Liver (tissue), 9 donors: ENCODE data around the gene MCUR1. TPM values are rescaled to one million over a fixed set of nuclear protein-coding genes. Genes with fewer than 3 reads are reported as not detected.
A peak's percentile ranks its signal among the peaks of the same experiment; 100 is the strongest.

ENCODE experiments used
- DNase-seq: peaks from one replicate; pipeline ENCODE4 v3.0.0-alpha.2; 2017; ENCODE audit warnings: low spot score
- H3K27ac ChIP-seq, 2 donors: one replicate each; pipeline ENCODE4 v1.7.0; 2013; ENCODE audit warnings: inconsistent platforms in 2 of 2, low read length in 2 of 2, control low read depth in 1 of 2, low read depth in 1 of 2, mild to moderate bottlenecking in 1 of 2
- H3K27me3 ChIP-seq, 4 donors: one replicate each; pipeline versions ENCODE4 v1.6.1 to v1.7.0; 2013; ENCODE audit warnings: low read length in 3 of 4, inconsistent platforms in 1 of 4, mild to moderate bottlenecking in 1 of 4, moderate library complexity in 1 of 4; ENCODE audit not compliant: control insufficient read depth in 4 of 4, insufficient read depth in 4 of 4
- H3K36me3 ChIP-seq, 4 donors: one replicate each; pipeline versions ENCODE4 v1.6.1 to v1.7.0; 2013; ENCODE audit warnings: low read length in 3 of 4, mild to moderate bottlenecking in 3 of 4, low read depth in 1 of 4, moderate library complexity in 1 of 4; ENCODE audit not compliant: control insufficient read depth in 4 of 4, insufficient read depth in 3 of 4
- H3K4me1 ChIP-seq, 4 donors: one replicate each; pipeline versions ENCODE4 v1.6.1 to v1.7.0; 2013; ENCODE audit warnings: low read length in 3 of 4, mild to moderate bottlenecking in 3 of 4, moderate library complexity in 1 of 4; ENCODE audit not compliant: control insufficient read depth in 4 of 4, insufficient read depth in 4 of 4
- H3K4me3 ChIP-seq, 3 donors: one replicate each; pipeline versions ENCODE4 v1.6.1 to v1.7.0; 2013; ENCODE audit warnings: low read length in 3 of 3, control low read depth in 1 of 3, low read depth in 1 of 3, mild to moderate bottlenecking in 1 of 3
- H3K9ac ChIP-seq, 2 donors: one replicate each; pipeline ENCODE4 v1.7.0; 2013; ENCODE audit warnings: low read length in 2 of 2, mild to moderate bottlenecking in 2 of 2, moderate library complexity in 2 of 2, control low read depth in 1 of 2, low read depth in 1 of 2
- H3K9me3 ChIP-seq, 4 donors: one replicate each; pipeline versions ENCODE4 v1.6.1 to v1.7.0; 2013; ENCODE audit warnings: low read length in 3 of 4; ENCODE audit not compliant: control insufficient read depth in 4 of 4
- ATF3 ChIP-seq: IDR thresholded peaks from 2 replicates; pipeline ENCODE4 v1.6.1; 2016; ENCODE audit warnings: antibody characterized with exemption
- CTCF ChIP-seq: fragments of 150-350 bp; IDR thresholded peaks from 2 replicates; pipeline ENCODE4 v1.5.1; 2017; ENCODE audit warnings: improper control_type of control experiment, low read depth, low read length; ENCODE audit not compliant: missing input control
- EGR1 ChIP-seq, 2 donors: IDR thresholded peaks; 2 replicates each; pipeline ENCODE4 v1.6.1; 2016 to 2018; ENCODE audit warnings: antibody characterized with exemption in 2 of 2, low read depth in 2 of 2
- FOXA1 ChIP-seq: IDR thresholded peaks from 2 replicates; pipeline ENCODE4 v1.6.1; 2016; ENCODE audit warnings: antibody characterized with exemption
- FOXA2 ChIP-seq: IDR thresholded peaks from 2 replicates; pipeline ENCODE4 v1.6.1; 2016; ENCODE audit warnings: antibody characterized with exemption
- GABPA ChIP-seq, 2 donors: IDR thresholded peaks in 1 of 2; conservative IDR thresholded peaks in 1 of 2; 2 replicates each; pipeline ENCODE4 v1.6.1; 2016; ENCODE audit warnings: antibody characterized with exemption in 2 of 2, mild to moderate bottlenecking in 1 of 2, moderate library complexity in 1 of 2
- HNF4A ChIP-seq, 2 donors: conservative IDR thresholded peaks; 2 replicates each; pipeline ENCODE4 v1.6.1; 2016; ENCODE audit warnings: antibody characterized with exemption in 2 of 2, mild to moderate bottlenecking in 2 of 2
- HNF4G ChIP-seq: IDR thresholded peaks from 2 replicates; pipeline ENCODE4 v1.6.1; 2016; ENCODE audit warnings: antibody characterized with exemption
- JUND ChIP-seq, 2 donors: IDR thresholded peaks; 2 replicates each; pipeline ENCODE4 v1.6.1; 2016; ENCODE audit warnings: antibody characterized with exemption in 2 of 2
- MAX ChIP-seq: IDR thresholded peaks from 2 replicates; pipeline ENCODE4 v1.6.1; 2016; ENCODE audit warnings: antibody characterized with exemption
- NR2F2 ChIP-seq: IDR thresholded peaks from 2 replicates; pipeline ENCODE4 v1.6.1; 2016; ENCODE audit warnings: antibody characterized with exemption
- RAD21 ChIP-seq, 2 donors: IDR thresholded peaks; 2 replicates each; pipeline ENCODE4 v1.6.1; 2016; ENCODE audit warnings: antibody characterized with exemption in 2 of 2, mild to moderate bottlenecking in 2 of 2
- REST ChIP-seq: IDR thresholded peaks from 2 replicates; pipeline ENCODE4 v1.6.1; 2016; ENCODE audit warnings: antibody characterized with exemption, mild to moderate bottlenecking
- SP1 ChIP-seq: IDR thresholded peaks from 2 replicates; pipeline ENCODE4 v1.6.1; 2018; ENCODE audit warnings: antibody characterized with exemption, mild to moderate bottlenecking
- TAF1 ChIP-seq: conservative IDR thresholded peaks from 2 replicates; pipeline ENCODE4 v1.6.1; 2016; ENCODE audit warnings: antibody characterized with exemption, mild to moderate bottlenecking
- YY1 ChIP-seq: IDR thresholded peaks from 2 replicates; pipeline ENCODE4 v1.6.1; 2016; ENCODE audit warnings: antibody characterized with exemption, mild to moderate bottlenecking
- WGBS: extraction: QIAGEN DNeasy Blood & Tissue Kit; methylation state at CpG from one replicate; pipeline ENCODE4 v1.1.7; 2013; 5-methylcytosine and 5-hydroxymethylcytosine counted together
- polyA plus RNA-seq, 2 donors: library from polyadenylated mRNA; stranded (reverse) in 1 of 2; unstranded in 1 of 2; fragments of 200-250 nt in 1 of 2; fragments of >200 nt in 1 of 2; fragmentation: Nextera tagmentation in 1 of 2; extraction: Ambion mirVana in 1 of 2; gene quantifications; one replicate each; pipeline versions ENCODE4 v1.2.1 to v1.2.3, GENCODE V29; 2013 to 2015
- total RNA-seq, 2 donors: library from RNA; depleted of rRNA; stranded (reverse); fragments of >200 nt; gene quantifications; one replicate each; pipeline ENCODE4 v1.2.3, GENCODE V29; 2014
- donor health status: healthy.
- donor health status: healthy.
- donor health status: healthy.
- donor health status: healthy.
- donor health status: healthy.

The MCUR1 gene
- total and polyA plus RNA-seq, 4 donors = 7.3 to 17.3 (median 7.4) TPM

GRCh38 chr6:13795041-13795750, 19.2 kb downstream of the MCUR1 start:
- H3K36me3 ChIP-seq = peaks cover 0 to 25% (median 9%) of the 10 kb centered on the region in 4 donors
- H3K9ac ChIP-seq = no peak overlapping the region
- 47% methylated on average over 8 of the region's 8 CpGs for WGBS
- no peaks in the 10 kb centered on the region for H3K4me1 ChIP-seq
- no peak overlapping the region for H3K27ac ChIP-seq
- H3K9me3 ChIP-seq = no peaks in the 10 kb centered on the region
- TF ChIP-seq CTCF = peak; percentile 93
- no peak for TF ChIP-seq HNF4A (conservative IDR thresholded peaks at IDR 0.05)
- peak; percentile 91 to 92 for TF ChIP-seq RAD21 (IDR thresholded peaks at IDR 0.05)
- no peaks in the 10 kb centered on the region for H3K27me3 ChIP-seq
- DNase-seq = peak; percentile 83
- no peak overlapping the region for H3K4me3 ChIP-seq

- H3K4me3 ChIP-seq = no peak overlapping the region
- H3K4me1 ChIP-seq = no peaks in the 10 kb centered on the region
- no peak for DNase-seq
- H3K9ac ChIP-seq = no peak overlapping the region
- TF ChIP-seq HNF4A (conservative IDR thresholded peaks at IDR 0.05) (no peak), GABPA (IDR thresholded peaks at IDR 0.05 in 1 of 2, conservative IDR thresholded peaks at IDR 0.05 in 1 of 2) (no peak), EGR1 (IDR thresholded peaks at IDR 0.05; ENCODE audit: low read depth in 2 of 2) (no peak), TAF1 (no peak), NR2F2 (no peak), FOXA1 (no peak), REST (no peak), FOXA2 (no peak), SP1 (no peak), JUND (IDR thresholded peaks at IDR 0.05) (no peak), ATF3 (no peak), YY1 (no peak), RAD21 (IDR thresholded peaks at IDR 0.05) (no peak), HNF4G (no peak), MAX (no peak)
- no peaks in the 10 kb centered on the region for H3K27me3 ChIP-seq
- whole genome bisulfite sequencing = 87% methylated on average over 5 of the region's 5 CpGs
- peaks cover 0 to 24% (median 13%) of the 10 kb centered on the region in 4 donors for H3K36me3 ChIP-seq
- no peak overlapping the region for H3K27ac ChIP-seq
- H3K9me3 ChIP-seq = no peaks in the 10 kb centered on the region
These were observed 20.2 kb downstream of the MCUR1 start for GRCh38 chr6:13794184-13794583.
